HG03457 (cell line): Measurements from ENCODE around the gene SLC43A1.
A peak's percentile ranks its signal among the peaks of the same experiment; 100 is the strongest.

Experiments
- ATAC-seq: cut with Tn5 transposase; IDR thresholded peaks from one replicate; pipeline ENCODE4 v1.9.1; 2021; ENCODE audit warnings: moderate number of reproducible peaks; ENCODE audit not compliant: unreplicated experiment

Gene SLC43A1

DNA sequence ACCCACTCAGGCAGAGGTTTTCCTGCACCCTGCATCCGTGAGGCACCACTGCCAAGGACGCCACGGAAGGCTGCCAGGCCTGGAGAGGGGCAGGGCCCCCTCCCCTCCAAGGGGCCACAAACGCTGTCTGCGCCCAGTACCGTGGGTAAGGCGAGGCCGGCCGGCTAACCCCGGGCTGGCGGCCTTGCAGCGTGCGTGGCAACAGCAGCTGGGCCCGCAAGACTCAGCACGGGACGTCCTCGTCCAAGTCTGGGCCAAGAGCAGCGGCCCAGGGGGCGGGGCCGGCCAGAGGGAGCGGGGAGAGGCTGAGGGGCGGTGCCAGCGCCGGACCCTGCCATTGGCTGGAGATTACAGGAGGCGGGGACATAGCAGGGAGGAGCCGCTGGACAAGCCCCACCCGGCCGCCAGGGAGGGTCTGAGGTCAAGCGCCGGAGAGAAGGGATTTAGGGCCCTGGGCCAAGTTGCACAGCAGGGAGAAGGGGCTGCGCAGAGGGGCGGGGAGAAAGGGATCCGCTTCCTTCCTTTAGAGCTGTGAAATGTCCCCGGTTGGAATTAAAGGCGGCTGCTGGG lies 16.0 kb downstream of the SLC43A1 start:
- peak; percentile 85 for ATAC-seq

DNA sequence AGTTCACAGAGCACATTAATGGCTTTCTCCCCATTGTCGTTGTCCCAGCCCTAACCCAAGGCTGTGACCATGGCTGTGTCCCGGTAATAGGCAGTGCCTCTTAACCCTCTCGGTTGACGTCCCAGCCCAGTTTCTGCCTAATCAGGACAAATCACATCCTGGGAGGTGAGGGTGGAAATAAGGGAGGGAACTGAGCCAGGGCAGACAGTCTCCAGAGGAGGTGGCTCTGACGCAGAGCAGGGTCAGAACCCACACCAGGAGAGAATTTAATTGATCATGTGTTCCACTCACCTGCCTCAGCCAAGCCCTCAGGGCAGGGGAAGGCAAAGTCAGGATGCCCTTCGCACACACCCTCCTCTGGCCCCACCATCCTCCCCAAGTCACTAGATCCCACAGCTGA lies 17.0 kb downstream of the SLC43A1 start:
- no peak for ATAC-seq

DNA sequence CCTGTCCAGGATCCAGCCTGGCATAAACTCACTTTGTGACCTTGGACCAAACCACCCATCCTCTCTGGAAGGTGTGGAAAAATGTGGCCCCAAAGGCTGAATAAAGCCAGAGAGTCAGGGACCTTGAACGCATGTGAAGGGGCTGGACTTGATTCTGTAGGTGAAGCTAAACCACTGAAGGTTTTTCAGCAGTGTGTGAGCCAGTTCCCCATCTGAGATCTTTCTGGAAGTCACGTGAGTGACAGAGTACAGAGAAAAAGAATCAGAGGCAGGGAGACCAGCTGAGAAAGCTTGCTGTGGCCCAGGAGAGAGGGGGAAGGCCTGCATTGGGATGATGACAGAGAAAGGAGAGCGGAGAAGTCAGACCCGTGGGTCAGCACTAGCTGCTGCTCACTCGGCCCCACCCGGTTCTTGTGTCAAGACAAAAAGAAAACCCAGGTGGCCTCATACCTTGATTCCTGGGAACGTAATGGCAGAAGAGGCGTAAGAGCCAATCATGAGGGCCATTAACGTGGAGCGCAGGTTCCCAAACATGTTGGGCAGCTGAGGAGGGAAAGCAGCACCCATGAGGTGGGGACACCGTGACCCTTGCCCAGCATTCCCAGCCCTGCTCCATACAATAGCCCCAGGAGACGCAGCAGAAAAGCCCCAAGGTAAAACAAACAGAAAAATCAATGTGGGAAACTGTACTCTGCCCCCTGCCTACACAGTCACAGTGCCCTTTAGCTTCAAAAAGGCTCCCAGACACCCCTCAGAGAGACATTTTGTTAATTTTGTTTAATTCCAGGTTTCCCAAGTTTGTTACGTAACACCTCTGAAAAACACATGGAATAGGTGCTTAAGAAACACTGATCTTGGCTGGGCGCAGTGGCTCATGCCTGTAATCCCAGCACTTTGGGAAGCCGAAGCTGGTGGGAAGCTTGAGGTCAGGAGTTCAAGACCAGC lies 17.9 kb downstream of the SLC43A1 start:
- ATAC-seq = no peak

GRCh38 chr11:57496109-57496820 lies 19.2 kb downstream of the SLC43A1 start:
- ATAC-seq = no peak

GRCh38 chr11:57493507-57494503 lies 21.7 kb downstream of the SLC43A1 start:
- ATAC-seq = no peak

- no peak for ATAC-seq
Observed at GRCh38 chr11:57491371-57492061, 24.0 kb downstream of the SLC43A1 start.

GRCh38 chr11:57490456-57491248 lies 24.9 kb downstream of the SLC43A1 start:
- no peak for ATAC-seq

GRCh38 chr11:57487920-57488659 lies 27.4 kb downstream of the SLC43A1 start:
- ATAC-seq = no peak

DNA sequence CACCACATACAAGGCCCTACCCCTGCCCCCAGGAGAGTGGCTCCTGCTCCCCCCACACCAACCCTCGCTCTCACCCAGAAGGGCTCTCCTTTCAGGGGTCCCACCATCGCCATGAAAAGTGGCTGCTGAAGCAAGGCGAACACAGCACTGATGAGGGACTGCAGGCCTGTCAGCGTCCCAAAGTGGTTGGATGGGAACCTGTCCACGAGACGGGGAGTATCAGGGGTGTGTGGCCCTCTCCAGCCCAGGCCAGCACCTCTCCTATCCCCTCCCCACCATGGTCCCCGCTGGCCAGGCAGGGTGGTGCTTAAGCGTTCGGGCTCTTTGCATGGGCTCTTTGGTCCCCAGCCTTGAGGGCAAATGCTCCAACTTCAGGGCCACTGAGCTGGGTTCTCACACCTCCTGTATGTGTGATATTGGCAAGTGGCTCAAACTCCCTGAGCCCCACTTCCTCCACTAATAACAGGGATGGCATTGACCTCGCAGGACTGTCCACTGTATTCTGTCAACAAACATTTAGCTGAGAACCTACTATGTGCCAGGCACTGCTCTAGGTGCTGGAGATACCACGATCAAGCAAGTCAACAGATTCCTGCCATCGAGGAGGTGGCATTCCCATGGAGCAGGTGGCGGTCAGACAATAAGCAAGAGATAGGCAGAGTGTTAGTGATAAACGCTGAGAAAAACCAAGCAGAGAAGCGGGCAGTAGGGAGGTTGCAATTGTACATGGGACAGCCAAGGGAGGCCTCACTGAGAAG lies 28.3 kb downstream of the SLC43A1 start:
- no peak for ATAC-seq

- no peak for ATAC-seq
Observed at GRCh38 chr11:57485217-57485990, 30.1 kb downstream of the SLC43A1 start.

DNA sequence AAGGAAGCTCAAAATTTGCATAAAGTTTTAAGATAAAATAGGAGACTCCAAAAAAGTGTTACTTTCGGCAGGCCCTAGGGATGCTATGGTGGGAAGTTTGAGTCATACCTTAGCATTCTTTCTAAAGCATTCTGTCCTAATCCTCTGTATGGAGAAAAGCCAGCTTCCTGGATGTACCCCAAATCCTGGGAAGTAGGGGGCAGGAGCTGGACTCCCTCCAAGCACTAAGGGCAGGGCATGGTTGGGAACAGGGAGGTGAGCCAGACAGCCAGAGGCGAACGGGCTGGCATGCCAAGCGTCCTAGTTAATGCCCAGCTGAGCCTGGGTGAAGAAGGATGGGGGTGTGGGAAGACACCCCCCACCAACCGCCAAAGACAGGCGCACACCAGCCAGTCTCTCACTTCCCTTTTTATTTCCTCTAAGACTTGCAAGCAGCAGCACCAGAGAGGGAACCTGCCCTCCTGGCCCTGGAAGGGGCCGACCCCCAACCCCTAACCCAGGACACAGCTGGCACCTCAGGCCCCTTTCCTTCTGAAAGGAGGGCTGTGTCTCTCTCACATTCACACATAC lies 31.3 kb downstream of the SLC43A1 start:
- no peak for ATAC-seq

DNA sequence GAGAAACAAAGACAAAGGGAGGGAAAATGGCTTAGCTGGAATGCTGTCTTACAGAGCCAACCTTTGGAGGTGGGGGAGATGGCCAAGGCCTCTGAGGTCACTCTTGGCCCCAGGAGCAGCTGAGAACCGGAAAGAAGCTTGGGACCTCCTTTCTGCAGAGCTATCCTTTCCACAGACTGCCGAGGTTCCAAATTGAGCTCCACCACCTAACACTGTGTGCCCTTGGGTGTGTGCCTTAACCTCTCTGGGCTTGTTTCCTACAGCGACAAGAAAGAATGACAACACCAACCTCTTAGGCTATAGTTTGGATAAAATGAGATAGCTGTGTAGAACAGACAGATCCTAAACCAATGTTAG lies 32.0 kb downstream of the SLC43A1 start:
- no peak for ATAC-seq

- peak; percentile 48 for ATAC-seq
Observed at GRCh38 chr11:57482782-57483561, 32.5 kb downstream of the SLC43A1 start.

DNA sequence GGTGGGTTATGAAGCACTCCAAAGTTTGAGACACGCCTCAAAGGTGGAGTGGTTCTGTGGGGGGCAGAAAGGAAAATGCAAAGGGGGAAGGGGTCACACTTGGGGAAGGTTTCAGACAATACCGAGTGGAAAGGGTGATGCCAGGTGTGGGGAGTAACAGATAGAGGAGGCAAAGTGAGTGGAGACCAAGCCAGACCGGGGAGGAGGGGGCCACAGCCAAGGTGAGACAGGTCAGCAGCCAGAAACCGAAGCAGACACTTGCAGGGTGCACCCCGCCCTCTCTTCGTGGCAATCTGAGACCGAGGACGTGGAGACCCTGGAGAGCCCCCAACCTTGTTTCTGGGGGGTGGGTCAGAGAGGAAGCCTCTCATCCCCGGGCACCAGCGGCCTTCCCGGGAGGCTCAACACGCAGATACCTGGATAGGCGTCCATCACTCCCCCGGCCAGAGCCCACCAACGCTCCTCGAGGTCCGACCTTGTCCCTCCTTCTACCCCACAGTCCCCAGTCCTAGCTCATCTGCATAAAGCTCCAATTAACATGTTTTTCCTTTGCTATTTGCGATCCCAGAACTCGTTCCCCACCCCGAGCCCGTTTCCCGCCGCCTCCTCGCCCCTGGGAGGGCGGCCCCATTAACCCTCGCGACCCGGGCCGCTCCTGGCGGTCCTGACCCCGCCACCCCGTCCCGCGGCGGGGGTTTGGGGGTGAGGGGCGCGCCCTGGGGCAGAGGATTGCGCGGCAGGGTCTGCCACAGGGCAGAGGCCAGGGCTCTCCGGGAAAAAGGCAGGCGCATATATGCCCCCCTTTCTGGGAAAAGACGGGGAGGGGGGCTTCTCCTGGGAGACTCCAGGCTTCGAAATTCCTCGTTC lies 33.4 kb downstream of the SLC43A1 start:
- ATAC-seq = no peak

DNA sequence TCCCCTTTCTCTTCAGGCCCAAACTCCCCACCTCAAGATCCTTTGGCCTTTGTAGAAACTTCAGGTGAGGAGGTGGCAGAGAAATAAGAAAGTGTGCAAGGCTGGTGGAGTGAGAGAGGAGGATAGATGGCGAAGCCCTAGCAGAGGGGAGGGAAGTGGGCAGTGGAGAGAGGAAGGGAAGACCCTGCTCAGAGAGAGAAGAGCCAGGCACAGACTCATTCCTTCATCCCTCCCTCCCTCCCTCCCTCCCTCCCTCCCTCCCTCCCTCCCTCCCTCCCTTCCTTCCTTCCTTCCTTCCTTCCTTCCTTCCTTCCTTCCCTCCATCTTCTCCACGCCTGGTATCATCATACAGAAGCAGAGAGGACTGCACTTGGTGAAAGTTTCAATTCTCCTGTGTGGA lies 34.2 kb downstream of the SLC43A1 start:
- no peak for ATAC-seq
